Subcutaneous abdominal adipose tissue (tissue), 5 donors: ENCODE results near the gene HNF1B.
A peak's percentile ranks its signal among the peaks of the same experiment; 100 is the strongest.

ENCODE experiments used
- H3K27ac ChIP-seq: one replicate; pipeline ENCODE4 v1.7.0; 2013; ENCODE audit warnings: low read depth, mild to moderate bottlenecking, inconsistent platforms, low read length, moderate library complexity
- H3K27me3 ChIP-seq, 5 donors: one replicate each; pipeline ENCODE4 v1.7.0; 2013; ENCODE audit warnings: low read length in 5 of 5, inconsistent platforms in 1 of 5; ENCODE audit not compliant: control insufficient read depth in 5 of 5, insufficient read depth in 4 of 5
- H3K36me3 ChIP-seq, 5 donors: one replicate each; pipeline ENCODE4 v1.7.0; 2013; ENCODE audit warnings: low read length in 5 of 5; ENCODE audit not compliant: control insufficient read depth in 5 of 5, insufficient read depth in 5 of 5
- H3K4me1 ChIP-seq, 5 donors: one replicate each; pipeline ENCODE4 v1.7.0; 2013; ENCODE audit warnings: low read length in 5 of 5, mild to moderate bottlenecking in 3 of 5, moderate library complexity in 1 of 5; ENCODE audit not compliant: control insufficient read depth in 5 of 5, insufficient read depth in 5 of 5
- H3K4me3 ChIP-seq, 5 donors: one replicate each; pipeline ENCODE4 v1.7.0; 2013; ENCODE audit warnings: low read length in 5 of 5, low read depth in 1 of 5
- H3K9ac ChIP-seq, 5 donors: one replicate each; pipeline ENCODE4 v1.7.0; 2013; ENCODE audit warnings: low read length in 5 of 5, mild to moderate bottlenecking in 4 of 5, moderate library complexity in 3 of 5
- H3K9me3 ChIP-seq, 5 donors: one replicate each; pipeline ENCODE4 v1.7.0; 2013; ENCODE audit warnings: low read length in 5 of 5; ENCODE audit not compliant: control insufficient read depth in 5 of 5
- donor health status: healthy.
- donor health status: healthy.
- donor health status: healthy.
- donor health status: healthy.
- donor health status: healthy.

HNF1B gene

GRCh38 chr17:37747222-37747621 lies 2.4 kb upstream of the HNF1B start:
- no peak overlapping the region for H3K4me3 ChIP-seq
- H3K27ac ChIP-seq = no peak overlapping the region
- H3K4me1 ChIP-seq = peaks cover 0 to 31% (median 29%) of the 10 kb centered on the region in 5 donors
- no peaks in the 10 kb centered on the region for H3K9me3 ChIP-seq
- H3K27me3 ChIP-seq = peaks cover 38 to 50% (median 48%) of the 10 kb centered on the region in 5 donors
- H3K9ac ChIP-seq = no peak overlapping the region
- H3K36me3 ChIP-seq = no peaks in the 10 kb centered on the region

- H3K27me3 ChIP-seq = peaks cover 44 to 57% (median 53%) of the 10 kb centered on the region in 5 donors
- no peak overlapping the region for H3K9ac ChIP-seq
- H3K36me3 ChIP-seq = no peaks in the 10 kb centered on the region
- no peak overlapping the region for H3K4me3 ChIP-seq
- no peaks in the 10 kb centered on the region for H3K9me3 ChIP-seq
- H3K4me1 ChIP-seq = peaks cover 0 to 37% (median 35%) of the 10 kb centered on the region in 5 donors
- no peak overlapping the region for H3K27ac ChIP-seq
Observed at GRCh38 chr17:37746617-37747016, 1.8 kb upstream of the HNF1B start.

GRCh38 chr17:37745801-37746426 lies 1.1 kb upstream of the HNF1B start:
- Histone ChIP-seq H3K9me3 (no peaks in the 10 kb centered on the region), H3K27me3 (peaks cover 44 to 60% (median 55%) of the 10 kb centered on the region in 5 donors), H3K9ac (no peak overlapping the region), H3K4me1 (peaks cover 0 to 38% (median 37%) of the 10 kb centered on the region in 5 donors), H3K36me3 (no peaks in the 10 kb centered on the region), H3K27ac (no peak overlapping the region), H3K4me3 (no peak overlapping the region)

- H3K9ac ChIP-seq = no peak overlapping the region
Observed at GRCh38 chr17:37744633-37744927, 279 bp downstream of the HNF1B start.

GRCh38 chr17:37743875-37744632 lies 805 bp downstream of the HNF1B start:
- Histone ChIP-seq H3K4me1 (peaks cover 0 to 38% (median 37%) of the 10 kb centered on the region in 5 donors), H3K27ac (no peak overlapping the region), H3K27me3 (peaks cover 57 to 72% (median 69%) of the 10 kb centered on the region in 5 donors), H3K36me3 (no peaks in the 10 kb centered on the region), H3K9me3 (no peaks in the 10 kb centered on the region), H3K4me3 (peak overlapping the region in 1 of 5 donors; percentile 47), H3K9ac (no peak overlapping the region)

More at GRCh38 chr17:37744633-37744927, 279 bp downstream of the HNF1B start:
- peaks cover 0 to 38% (median 37%) of the 10 kb centered on the region in 5 donors for H3K4me1 ChIP-seq
- H3K9me3 ChIP-seq = no peaks in the 10 kb centered on the region
- H3K27ac ChIP-seq = no peak overlapping the region
- peaks cover 52 to 67% (median 64%) of the 10 kb centered on the region in 5 donors for H3K27me3 ChIP-seq
- H3K36me3 ChIP-seq = no peaks in the 10 kb centered on the region
- peak overlapping the region in 1 of 5 donors; percentile 47 for H3K4me3 ChIP-seq

- Histone ChIP-seq H3K9ac (no peak overlapping the region), H3K4me3 (peak overlapping the region in 4 of 5 donors; percentile 31 to 47 (median 34))
Observed at GRCh38 chr17:37743612-37743874, 1.3 kb downstream of the HNF1B start.

GRCh38 chr17:37742762-37743611 lies 1.9 kb downstream of the HNF1B start:
- Histone ChIP-seq H3K9ac (no peak overlapping the region), H3K36me3 (no peaks in the 10 kb centered on the region), H3K27me3 (peaks cover 64 to 83% (median 77%) of the 10 kb centered on the region in 5 donors), H3K9me3 (no peaks in the 10 kb centered on the region), H3K4me1 (peaks cover 0 to 38% (median 37%) of the 10 kb centered on the region in 5 donors), H3K4me3 (peak overlapping the region in 4 of 5 donors; percentile 31 to 62 (median 34)), H3K27ac (no peak overlapping the region)

More at GRCh38 chr17:37743612-37743874, 1.3 kb downstream of the HNF1B start:
- Histone ChIP-seq H3K9me3 (no peaks in the 10 kb centered on the region), H3K4me1 (peaks cover 0 to 38% (median 37%) of the 10 kb centered on the region in 5 donors), H3K27ac (no peak overlapping the region), H3K36me3 (no peaks in the 10 kb centered on the region), H3K27me3 (peaks cover 59 to 77% (median 74%) of the 10 kb centered on the region in 5 donors)

GRCh38 chr17:37742116-37742761 lies 2.6 kb downstream of the HNF1B start:
- Histone ChIP-seq H3K9ac (peak overlapping the region in 1 of 5 donors; percentile 39), H3K36me3 (no peaks in the 10 kb centered on the region), H3K4me3 (peak overlapping the region; percentile 28 to 62 (median 53)), H3K27me3 (peaks cover 66 to 87% (median 79%) of the 10 kb centered on the region in 5 donors), H3K27ac (no peak overlapping the region), H3K4me1 (peaks cover 0 to 38% (median 37%) of the 10 kb centered on the region in 5 donors), H3K9me3 (no peaks in the 10 kb centered on the region)

- Histone ChIP-seq H3K4me3 (peak overlapping the region in 3 of 5 donors; percentile 51 to 62 (median 59)), H3K4me1 (peaks cover 0 to 38% (median 37%) of the 10 kb centered on the region in 5 donors), H3K9ac (peak overlapping the region in 1 of 5 donors; percentile 39), H3K27me3 (peaks cover 66 to 90% (median 82%) of the 10 kb centered on the region in 5 donors), H3K27ac (no peak overlapping the region), H3K9me3 (no peaks in the 10 kb centered on the region), H3K36me3 (no peaks in the 10 kb centered on the region)
Observed at GRCh38 chr17:37741341-37742115, 3.3 kb downstream of the HNF1B start.
